Measurements from ENCODE around the gene PHYH.

The PHYH gene

GRCh38 chr10:13231808-13232207 is 68.1 kb downstream of the PHYH start:
- no peak for DNase-seq (ENCODE audit: extremely low read depth in 1 of 2, low read depth in 1 of 2)

DNA sequence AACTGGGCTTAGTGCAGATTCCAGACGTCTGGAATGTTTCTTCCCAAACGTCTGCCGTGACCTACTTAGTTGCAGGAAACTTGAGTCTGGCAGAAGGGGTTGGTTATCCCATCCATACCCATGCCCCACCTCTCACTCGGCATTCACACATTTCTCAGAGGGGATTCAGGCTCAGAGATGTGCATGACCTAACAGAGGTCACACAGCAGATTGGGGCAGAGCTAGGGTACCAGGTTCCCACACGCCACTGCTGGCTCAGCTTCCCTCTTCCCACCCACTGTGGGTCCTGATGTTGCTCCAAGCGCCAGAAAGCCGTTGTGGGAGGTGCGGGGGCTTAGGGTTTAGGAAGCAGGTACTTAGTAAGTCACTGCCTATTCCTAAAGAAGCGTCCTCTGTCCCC is 68.7 kb downstream of the PHYH start:
- DNase-seq (ENCODE audit: extremely low read depth in 1 of 2, low read depth in 1 of 2), result no peak
